K562 (cell line): ENCODE data around the gene BFSP1. TPM values are rescaled to one million over a fixed set of nuclear protein-coding genes. Genes with fewer than 3 reads are reported as not detected.

Experiments used
- ATAC-seq: fragments of 200-7000 bp; cut with Tn5 transposase; 3 replicates; pipeline ENCODE4 v1.9.1; 2020; ENCODE audit warnings: moderate library complexity
- BruUV-seq: library from RNA; stranded (reverse); fragments of 400-500 nt; replicated peaks from 2 replicates; lab custom pipeline; 2021; lab: Mats Ljungman, UMichigan
- CTCF ChIA-PET: fragments of 300-600 bp; formaldehyde crosslinking; extraction: SDS; loops from one replicate; lab custom pipeline; 2021; ENCODE audit warnings: low intra/inter-chr PET ratio; lab: Yijun Ruan, JAX
- POLR2A ChIA-PET: fragments of 300-600, 350-650 bp; sonication (Branson Sonifier 250); formaldehyde crosslinking; extraction: SDS; loops from one replicate; lab custom pipeline; 2021; ENCODE audit warnings: antibody characterized with exemption, inconsistent platforms; lab: Yijun Ruan, JAX
- DNase-seq, 4 experiments: peaks; one replicate each; pipeline versions ENCODE4 v3.0.0 to v3.0.0-alpha.2; 2011 to 2018; ENCODE audit warnings: low spot score in 3 of 4, mixed read lengths in 3 of 4; ENCODE audit errors: extremely low read depth in 1 of 4
- FAIRE-seq: peaks from 2 replicates; lab custom pipeline; 2011; peaks lifted over from hg19 to GRCh38; lab: Jason Lieb, UNC
- H2AFZ ChIP-seq: 2 replicates; pipeline ENCODE4 v1.6.0; 2011; ENCODE audit warnings: low read depth, low read length, control low read depth, inconsistent platforms
- H3K27ac ChIP-seq: fragments of 200-600 bp; 3 replicates; pipeline ENCODE4 v1.8.0; 2011; ENCODE audit warnings: low read depth, mild to moderate bottlenecking, control low read depth, inconsistent platforms, low read length, moderate library complexity, mixed read lengths; ENCODE audit errors: extremely low read depth
- H3K27me3 ChIP-seq, 2 experiments: fragments of 300-600 bp in 1 of 2; 2 replicates in 1 of 2; 3 replicates in 1 of 2; pipeline versions ENCODE4 v1.6.0 to v1.8.0; 2011; ENCODE audit warnings: inconsistent platforms in 2 of 2, low read length in 2 of 2, mild to moderate bottlenecking in 1 of 2, mixed read lengths in 1 of 2, moderate library complexity in 1 of 2; ENCODE audit not compliant: control insufficient read depth in 2 of 2, insufficient read depth in 2 of 2
- H3K36me3 ChIP-seq: fragments of 300-600 bp; 3 replicates; pipeline ENCODE4 v1.8.0; 2011; ENCODE audit warnings: mild to moderate bottlenecking, low read length, inconsistent platforms; ENCODE audit not compliant: control insufficient read depth, insufficient read depth
- H3K4me1 ChIP-seq, 2 experiments: fragments of 200-600 bp in 1 of 2; replicated peaks in 1 of 2; 2 replicates in 1 of 2; 3 replicates in 1 of 2; pipeline versions ENCODE4 v1.5.1 to v1.8.0; 2011; ENCODE audit warnings: inconsistent platforms in 2 of 2, low read length in 2 of 2, mild to moderate bottlenecking in 1 of 2, mixed read lengths in 1 of 2, moderate library complexity in 1 of 2; ENCODE audit not compliant: control insufficient read depth in 2 of 2, insufficient read depth in 2 of 2
- H3K4me2 ChIP-seq: 2 replicates; pipeline ENCODE4 v1.6.1; 2011; ENCODE audit warnings: low read length, control low read depth, inconsistent platforms, mixed read lengths; ENCODE audit not compliant: insufficient read depth
- H3K4me3 ChIP-seq: fragments of 200-600 bp; sonication (generic), shearing (Covaris generic); 2 replicates; pipeline ENCODE4 v1.5.1; 2016; ENCODE audit warnings: control low read depth, inconsistent platforms
- H3K79me2 ChIP-seq: fragments of 200-600 bp; 3 replicates; pipeline ENCODE4 v1.8.0; 2011; ENCODE audit warnings: low read length, inconsistent platforms; ENCODE audit not compliant: control insufficient read depth, insufficient read depth
- H3K9ac ChIP-seq, 2 experiments: 2 replicates each; pipeline versions ENCODE4 v1.6.0 to v1.6.1; 2011; ENCODE audit warnings: low read depth in 2 of 2, low read length in 2 of 2, control low read depth in 1 of 2, inconsistent platforms in 1 of 2, mild to moderate bottlenecking in 1 of 2, mixed read lengths in 1 of 2; ENCODE audit not compliant: insufficient read depth in 1 of 2
- H3K9me1 ChIP-seq: one replicate; pipeline ENCODE4 v1.6.0; 2011; ENCODE audit warnings: inconsistent platforms, mild to moderate bottlenecking, low read length, moderate library complexity; ENCODE audit not compliant: control insufficient read depth, insufficient read depth
- H3K9me3 ChIP-seq: replicated peaks from 2 replicates; pipeline ENCODE4 v1.5.1; 2011; ENCODE audit warnings: low read depth, low read length, inconsistent platforms; ENCODE audit not compliant: control insufficient read depth, insufficient read depth
- H4K20me1 ChIP-seq: replicated peaks from 2 replicates; pipeline ENCODE4 v1.6.1; 2011; ENCODE audit warnings: low read length, inconsistent platforms, mixed read lengths; ENCODE audit not compliant: control insufficient read depth, insufficient read depth
- BRD9 ChIP-seq: fragments of 450-650 bp; IDR thresholded peaks from 2 replicates; pipeline ENCODE4 v1.6.1; 2018; ENCODE audit warnings: low read depth; ENCODE audit not compliant: partially characterized antibody
- CBX8 ChIP-seq: fragments of 200-600 bp; sonication (generic); IDR thresholded peaks from 2 replicates; pipeline ENCODE4 v1.6.1; 2012; ENCODE audit warnings: borderline replicate concordance, mixed run types, low read depth, mild to moderate bottlenecking, moderate library complexity, mixed read lengths, low read length, control low read depth, inconsistent platforms; ENCODE audit not compliant: poor library complexity, severe bottlenecking; ENCODE audit errors: extremely low read depth
- CSDE1 ChIP-seq, 2 experiments: fragments of 450-650 bp; IDR thresholded peaks; 2 replicates each; pipeline ENCODE4 v1.6.1; 2016; ENCODE audit warnings: mild to moderate bottlenecking in 1 of 2
- E2F6 ChIP-seq, 2 experiments: IDR thresholded peaks; 2 replicates each; pipeline ENCODE4 v1.6.1; 2011; ENCODE audit warnings: borderline replicate concordance in 1 of 2, control low read depth in 1 of 2, low read depth in 1 of 2, low read length in 1 of 2, mild to moderate bottlenecking in 1 of 2, mixed read lengths in 1 of 2, moderate library complexity in 1 of 2; ENCODE audit not compliant: insufficient read depth in 1 of 2, insufficient read length in 1 of 2, poor library complexity in 1 of 2, severe bottlenecking in 1 of 2; ENCODE audit errors: extremely low read depth in 1 of 2
- PHF21A ChIP-seq: fragments of 450-650 bp; IDR thresholded peaks from 2 replicates; pipeline ENCODE4 v1.6.1; 2017; ENCODE audit warnings: low read depth, borderline replicate concordance
- POLR2H ChIP-seq: IDR thresholded peaks from 2 replicates; pipeline ENCODE4 v1.6.1; 2016; ENCODE audit warnings: missing genetic modification characterization, low read depth, mild to moderate bottlenecking, control low read depth, missing compliant biosample characterization, moderate library complexity
- RFX7 ChIP-seq: fragments of 250-450 bp; sonication (Bioruptor Pico); IDR thresholded peaks from 2 replicates; pipeline ENCODE4 v1.5.1; 2021; ENCODE audit warnings: mild to moderate bottlenecking
- STAT5A ChIP-seq: IDR thresholded peaks from 2 replicates; pipeline ENCODE4 v1.6.1; 2012; ENCODE audit warnings: low read length, inconsistent platforms, borderline replicate concordance
- TAF1 ChIP-seq: IDR thresholded peaks from 2 replicates; pipeline ENCODE4 v1.6.1; 2011; ENCODE audit warnings: mild to moderate bottlenecking, low read length, moderate library complexity; ENCODE audit not compliant: insufficient read depth, control insufficient read depth, severe bottlenecking; ENCODE audit errors: extremely low read depth
- ZBTB17 ChIP-seq: fragments of 450-650 bp; formaldehyde crosslinking; IDR thresholded peaks from 2 replicates; pipeline ENCODE4 v1.4.0; 2020; ENCODE audit warnings: mild to moderate bottlenecking
- ZC3H11A ChIP-seq: IDR thresholded peaks from 2 replicates; pipeline ENCODE4 v1.6.1; 2012; ENCODE audit warnings: low read depth, low read length, improper control_type of control experiment
- ZEB2 ChIP-seq: fragments of 450-650 bp; IDR thresholded peaks from 2 replicates; pipeline ENCODE4 v1.6.1; 2016
- ZNF174 ChIP-seq: fragments of 250-450 bp; sonication (Bioruptor Pico); IDR thresholded peaks from 2 replicates; pipeline ENCODE4 v1.4.0; 2020; ENCODE audit warnings: mild to moderate bottlenecking
- ZNF518B ChIP-seq: fragments of 250-450 bp; sonication (Bioruptor Pico); IDR thresholded peaks from 2 replicates; pipeline ENCODE4 v1.5.0; 2021; ENCODE audit warnings: mild to moderate bottlenecking, moderate library complexity
- WGBS: fragments of 100-300 bp; shearing (Covaris generic); methylation state at CpG from one replicate; pipeline ENCODE4 v1.1.6; 2016; ENCODE audit warnings: low coverage, mixed read lengths; ENCODE audit not compliant: insufficient coverage; ENCODE audit errors: missing lambda C conversion rate; 5-methylcytosine and 5-hydroxymethylcytosine counted together
- in situ Hi-C: fragments of 300-500 bp; cut with MboI; formaldehyde crosslinking; loops from 4 replicates; pipeline ENCODE4 v1.15.0; 2018; ENCODE audit warnings: inconsistent platforms, mixed read lengths
- intact Hi-C: fragments of 100-400 bp; cut with micrococcal nuclease; formaldehyde crosslinking; loops from 2 replicates; pipeline ENCODE4 v1.14.2; 2022
- polyA plus RNA-seq, 8 experiments: library from polyadenylated mRNA; depleted of rRNA in 4 of 8; stranded (reverse) in 5 of 8; unstranded in 3 of 8; fragments of >200 nt; fragmentation: Nextera tagmentation in 2 of 8; fragmentation: Illumina TruSeq in 1 of 8; extraction: Ambion mirVana in 2 of 8; extraction: Trizol in 1 of 8; gene quantifications; 2 replicates each; pipeline versions ENCODE4 v1.2.1 to v1.2.3, GENCODE V29; 2011 to 2014; ENCODE audit warnings: inconsistent platforms in 1 of 8, missing spikeins in 1 of 8
- total RNA-seq, 7 experiments: library from RNA; depleted of rRNA in 6 of 7; stranded (reverse); fragments of >200 nt in 6 of 7; fragmentation: Illumina TruSeq in 2 of 7; extraction: Trizol in 2 of 7; gene quantifications; 2 replicates each; pipeline versions ENCODE4 v1.2.1 to v1.2.3, GENCODE V29; 2011 to 2021; ENCODE audit warnings: low replicate concordance in 1 of 7
- TF ChIP-seq, protein P1 (sequence below), 3 experiments: IDR thresholded peaks in 2 of 3; conservative IDR thresholded peaks in 1 of 3; 2 replicates each; pipeline ENCODE4 v1.5.1; 2011 to 2012; ENCODE audit warnings: low read length in 3 of 3, mild to moderate bottlenecking in 3 of 3, control low read depth in 2 of 3, improper control_type of control experiment in 1 of 3, inconsistent platforms in 1 of 3, low read depth in 1 of 3, mixed read lengths in 1 of 3, moderate library complexity in 1 of 3; ENCODE audit not compliant: insufficient read depth in 2 of 3

BFSP1 gene
- total and polyA plus RNA-seq, 9 of the 15 experiments (the other 6 are each of a cell fraction or from before 2014, with no cell fraction given), result 0.09 to 0.86 (median 0.40) TPM

DNA sequence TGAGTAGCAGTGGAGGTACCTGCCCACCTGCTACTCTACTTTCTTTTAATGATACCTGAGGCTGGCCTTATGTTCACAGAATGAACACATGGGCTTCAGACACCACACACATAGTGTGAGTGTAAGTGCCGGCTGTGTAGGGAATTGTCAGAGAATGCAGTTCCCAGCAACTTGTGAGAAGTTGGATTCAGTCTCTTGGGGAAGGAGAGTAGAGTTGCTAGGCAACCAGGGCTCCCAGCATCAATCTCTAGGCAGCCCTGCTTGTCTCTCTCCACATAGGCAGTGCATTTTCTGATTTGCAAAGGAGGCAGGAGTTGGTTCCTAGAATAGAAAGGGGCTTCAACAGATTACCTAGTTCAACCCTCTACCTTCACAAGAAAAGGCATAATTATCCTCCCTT is 74.1 kb downstream of the BFSP1 start (continued):
- no peak for TF ChIP-seq CSDE1 (IDR thresholded peaks at IDR 0.05)
- no peak for TF ChIP-seq ZNF174 (CRISPR knock-in tag)
- TF ChIP-seq, protein P1, sequence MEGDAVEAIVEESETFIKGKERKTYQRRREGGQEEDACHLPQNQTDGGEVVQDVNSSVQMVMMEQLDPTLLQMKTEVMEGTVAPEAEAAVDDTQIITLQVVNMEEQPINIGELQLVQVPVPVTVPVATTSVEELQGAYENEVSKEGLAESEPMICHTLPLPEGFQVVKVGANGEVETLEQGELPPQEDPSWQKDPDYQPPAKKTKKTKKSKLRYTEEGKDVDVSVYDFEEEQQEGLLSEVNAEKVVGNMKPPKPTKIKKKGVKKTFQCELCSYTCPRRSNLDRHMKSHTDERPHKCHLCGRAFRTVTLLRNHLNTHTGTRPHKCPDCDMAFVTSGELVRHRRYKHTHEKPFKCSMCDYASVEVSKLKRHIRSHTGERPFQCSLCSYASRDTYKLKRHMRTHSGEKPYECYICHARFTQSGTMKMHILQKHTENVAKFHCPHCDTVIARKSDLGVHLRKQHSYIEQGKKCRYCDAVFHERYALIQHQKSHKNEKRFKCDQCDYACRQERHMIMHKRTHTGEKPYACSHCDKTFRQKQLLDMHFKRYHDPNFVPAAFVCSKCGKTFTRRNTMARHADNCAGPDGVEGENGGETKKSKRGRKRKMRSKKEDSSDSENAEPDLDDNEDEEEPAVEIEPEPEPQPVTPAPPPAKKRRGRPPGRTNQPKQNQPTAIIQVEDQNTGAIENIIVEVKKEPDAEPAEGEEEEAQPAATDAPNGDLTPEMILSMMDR (IDR thresholded peaks at IDR 0.05 in 2 of 3, conservative IDR thresholded peaks at IDR 0.05 in 1 of 3; ENCODE audit: insufficient read depth in 2 of 3, low read depth in 1 of 3, low read length in 3 of 3), result no peak
- TF ChIP-seq BRD9, result no peak
- no peak for TF ChIP-seq STAT5A

DNA sequence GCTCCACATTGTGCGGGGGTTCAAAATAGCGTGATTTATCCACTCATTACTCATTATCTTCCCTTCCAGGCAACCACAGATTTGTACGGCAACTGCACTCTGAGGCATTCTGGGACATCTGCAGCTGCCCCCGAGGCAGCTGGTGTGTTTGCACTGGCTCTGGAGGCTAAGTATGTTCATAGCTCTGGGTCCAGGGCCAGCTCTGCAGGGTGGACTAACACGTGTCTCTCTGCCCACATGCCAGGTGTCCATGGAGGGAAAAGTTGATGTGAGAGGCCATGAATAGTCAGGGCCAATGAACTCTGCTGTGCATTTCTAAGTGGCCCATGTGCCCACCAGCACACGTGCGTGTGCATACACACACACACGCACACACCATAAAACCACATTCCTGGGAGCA is 74.9 kb downstream of the BFSP1 start:
- Histone ChIP-seq H3K9me3 (no peaks in the 10 kb centered on the region), H2AFZ (no peak overlapping the region), H4K20me1 (no peaks in the 10 kb centered on the region), H3K4me2 (no peak overlapping the region), H3K9me1 (no peaks in the 10 kb centered on the region), H3K4me3 (no peak overlapping the region), H3K4me1 (peaks cover 0 to 4% of the 10 kb centered on the region in 2 experiments; a peak in 2 of 5 replicates), H3K27ac (no peak overlapping the region), H3K9ac (no peak overlapping the region), H3K36me3 (no peaks in the 10 kb centered on the region), H3K27me3 (peaks cover 0 to 20% of the 10 kb centered on the region in 2 experiments; a peak in 3 of 5 replicates), H3K79me2 (no peaks in the 10 kb centered on the region)
- no TSS peak for BruUV-seq
- DNase-seq (no peak), FAIRE-seq (no peak), ATAC-seq (no peak)
- in situ Hi-C loops (no loop called here), intact Hi-C loops (no loop called here)
- ChIA-PET POLR2A (no interaction called here), CTCF (no interaction called here)
- WGBS, result 0% methylated on average over 7 of the region's 8 CpGs
- TF ChIP-seq ZEB2 (no peak), E2F6 (IDR thresholded peaks at IDR 0.05; ENCODE audit: borderline replicate concordance in 1 of 2, extremely low read depth in 1 of 2, insufficient read depth in 1 of 2, insufficient read length in 1 of 2, low read depth in 1 of 2, low read length in 1 of 2, poor library complexity in 1 of 2, severe bottlenecking in 1 of 2) (no peak), CBX8 (no peak), TAF1 (no peak), RFX7 (CRISPR knock-in tag) (no peak), PHF21A (no peak), ZC3H11A (no peak), POLR2H (tag) (no peak), ZNF518B (CRISPR knock-in tag) (no peak), ZBTB17 (CRISPR knock-in tag) (no peak)
